ENCODE results near the gene VASP.
"Not testable (repeated sequence)": the region's sequence is repeated elsewhere in the genome, so short reads cannot be mapped to it uniquely, and the experiment has no call there.

Gene VASP

DNA sequence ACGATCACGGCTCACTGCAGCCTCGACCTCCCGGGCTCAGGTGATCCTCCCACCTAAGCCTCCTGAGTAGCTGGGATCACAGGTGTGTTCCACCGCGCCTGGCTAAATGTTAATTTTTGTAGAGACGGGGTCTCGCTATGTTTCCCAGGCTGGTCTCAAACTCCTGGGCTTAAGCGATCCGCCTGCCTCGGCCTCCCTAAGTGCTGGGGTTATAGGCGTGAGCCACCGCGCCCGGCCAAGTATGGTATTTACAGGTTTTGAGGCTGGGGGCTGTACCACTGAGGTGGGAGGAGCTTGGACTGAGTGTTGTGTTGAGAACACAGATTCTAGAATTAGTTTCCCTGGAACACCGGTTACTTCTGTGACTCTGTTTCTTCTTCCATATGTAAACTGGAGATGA is 9.5 kb upstream of the VASP start:
- no peak for DNase-seq (ENCODE audit: low read depth)

DNA sequence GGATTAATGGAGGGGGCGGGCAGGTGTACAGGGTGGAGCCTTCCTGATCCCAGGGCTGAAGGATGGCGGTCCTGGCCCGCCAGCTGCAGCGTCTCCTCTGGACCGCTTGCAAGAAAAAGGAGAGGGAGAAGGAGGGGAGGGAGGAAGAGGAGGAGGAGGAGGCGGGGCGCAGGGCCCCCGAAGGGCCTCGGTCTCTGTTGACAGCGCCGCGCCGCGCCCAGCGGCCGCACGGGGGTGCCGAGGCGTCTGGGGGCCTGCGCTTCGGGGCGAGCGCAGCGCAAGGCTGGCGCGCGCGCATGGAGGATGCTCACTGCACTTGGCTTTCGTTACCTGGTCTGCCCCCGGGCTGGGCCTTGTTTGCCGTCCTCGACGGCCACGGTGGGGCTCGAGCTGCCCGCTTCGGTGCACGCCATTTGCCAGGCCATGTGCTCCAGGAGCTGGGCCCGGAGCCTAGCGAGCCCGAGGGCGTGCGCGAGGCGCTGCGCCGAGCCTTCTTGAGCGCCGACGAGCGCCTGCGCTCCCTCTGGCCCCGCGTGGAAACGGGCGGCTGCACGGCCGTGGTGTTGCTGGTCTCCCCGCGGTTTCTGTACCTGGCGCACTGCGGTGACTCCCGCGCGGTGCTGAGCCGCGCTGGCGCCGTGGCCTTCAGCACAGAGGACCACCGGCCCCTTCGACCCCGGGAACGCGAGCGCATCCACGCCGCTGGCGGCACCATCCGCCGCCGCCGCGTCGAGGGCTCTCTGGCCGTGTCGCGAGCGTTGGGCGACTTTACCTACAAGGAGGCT is 8.7 kb upstream of the VASP start, which contains the start of gene PPM1N:
TSS of gene PPM1N (plus strand) at position 33 of the 785 bp plus-strand sequence. CDS start at position 63, 30 bp downstream.
- DNase-seq (ENCODE audit: low read depth): peak; percentile 53

DNA sequence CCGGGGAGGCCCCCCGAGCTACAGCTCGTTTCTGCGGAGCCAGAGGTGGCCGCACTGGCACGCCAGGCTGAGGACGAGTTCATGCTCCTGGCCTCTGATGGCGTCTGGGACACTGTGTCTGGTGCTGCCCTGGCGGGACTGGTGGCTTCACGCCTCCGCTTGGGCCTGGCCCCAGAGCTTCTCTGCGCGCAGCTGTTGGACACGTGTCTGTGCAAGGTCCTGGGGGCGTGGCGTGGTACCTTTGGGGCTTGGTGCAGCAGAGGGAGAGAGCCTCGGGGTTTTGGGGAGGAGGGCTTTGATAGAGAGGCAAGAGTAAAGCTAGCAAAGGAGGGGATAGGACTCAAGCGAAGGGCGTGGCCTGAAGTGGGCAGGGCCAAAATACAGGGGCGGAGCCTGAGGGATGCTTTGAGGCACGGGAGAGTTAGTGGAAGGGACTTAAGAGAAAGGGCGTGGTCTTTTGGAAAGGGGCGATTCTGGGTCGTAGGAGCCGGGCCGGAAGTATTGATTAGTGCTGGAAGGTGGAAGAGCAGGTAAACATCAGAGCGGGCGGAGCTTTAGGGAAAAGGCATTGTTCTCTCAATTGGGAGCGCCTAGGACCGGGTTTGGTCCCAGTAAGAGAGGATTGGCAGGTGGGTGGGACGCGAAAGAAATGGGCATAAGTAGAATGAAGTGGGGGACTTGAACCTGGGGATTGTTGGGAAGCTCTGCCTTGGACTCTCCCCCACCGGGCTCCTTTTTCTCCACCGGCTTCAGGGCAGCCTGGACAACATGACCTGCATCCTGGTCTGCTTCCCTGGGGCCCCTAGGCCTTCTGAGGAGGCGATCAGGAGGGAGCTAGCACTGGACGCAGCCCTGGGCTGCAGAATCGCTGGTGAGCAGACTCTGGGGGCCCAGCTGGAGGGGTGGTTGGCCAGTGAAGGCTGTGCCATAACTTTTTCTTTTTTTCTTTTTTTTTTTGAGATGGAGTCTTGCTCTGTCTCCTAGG is 7.8 kb upstream of the VASP start:
- DNase-seq (ENCODE audit: low read depth): peak; percentile 42

DNA sequence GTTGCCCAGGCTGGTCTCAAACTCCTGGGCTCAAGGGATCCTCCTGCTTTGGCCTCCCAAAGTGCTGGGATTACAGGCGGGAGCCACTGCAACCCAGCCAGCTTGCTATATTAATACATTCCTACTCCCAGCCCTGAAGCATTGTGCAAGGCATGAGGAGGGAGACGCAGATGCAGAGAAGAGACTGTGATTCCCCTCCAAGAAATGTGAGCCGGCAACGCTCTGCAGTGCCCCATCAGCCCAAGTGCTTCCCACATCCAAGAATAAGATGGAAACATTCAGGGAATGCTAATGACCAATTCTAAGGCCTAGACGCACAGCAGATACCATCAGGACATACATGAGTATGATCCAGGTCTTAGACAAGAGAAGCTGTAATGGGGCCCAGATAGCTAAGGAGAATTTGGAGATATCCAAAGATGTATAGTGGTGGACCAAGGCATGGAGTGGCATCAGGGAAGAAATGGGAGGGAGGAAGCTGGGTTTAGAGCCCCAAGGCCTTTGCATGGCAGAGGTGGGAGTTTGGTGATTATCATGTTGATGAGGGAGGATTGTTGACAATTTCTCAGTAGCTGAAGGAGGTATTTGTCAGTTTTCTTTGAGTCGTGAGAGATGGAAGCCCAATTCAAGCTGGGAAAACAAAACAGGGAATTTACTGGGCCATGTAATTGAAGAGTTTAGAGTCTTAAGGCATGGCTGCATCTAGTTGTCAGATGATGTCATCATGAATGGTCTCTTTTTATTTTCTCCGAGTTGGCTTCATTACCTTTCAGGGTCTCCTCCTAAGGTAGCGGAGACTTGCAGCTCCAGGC is 6.2 kb upstream of the VASP start:
- no peak for DNase-seq (ENCODE audit: low read depth)

DNA sequence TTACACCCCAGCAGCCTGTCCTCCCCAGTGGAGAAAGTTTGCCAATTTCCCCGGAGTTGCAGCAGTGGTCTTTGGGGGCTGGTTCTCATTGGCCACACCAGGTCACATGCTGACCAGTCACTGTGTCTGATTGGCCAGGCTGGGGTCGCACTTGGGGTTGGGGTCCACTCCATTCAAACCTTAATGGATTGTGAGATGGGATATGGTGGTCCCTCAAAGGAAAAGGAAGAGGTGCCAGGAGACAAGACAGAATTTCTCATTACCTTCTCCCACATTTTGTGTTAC is 5.6 kb upstream of the VASP start:
- no peak for DNase-seq (ENCODE audit: low read depth)

DNA sequence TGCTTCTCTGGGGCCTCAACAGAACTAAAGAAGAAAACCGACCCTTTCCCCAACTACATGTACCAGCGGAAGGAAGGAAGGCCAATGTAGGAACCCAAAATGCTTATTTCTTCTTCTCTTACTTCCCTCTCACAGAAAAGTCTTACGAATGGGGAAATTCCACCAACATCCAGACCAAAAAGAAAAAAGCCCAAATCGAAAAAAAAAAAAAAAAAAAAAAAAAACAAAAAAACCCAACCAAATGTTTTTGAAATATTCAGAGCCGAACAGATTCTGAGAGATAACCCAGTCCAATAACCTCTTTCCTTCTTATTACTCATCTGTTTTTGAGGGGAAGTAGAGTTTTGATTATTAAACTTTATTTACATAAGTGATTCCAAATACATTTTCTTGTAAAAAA is 5.2 kb upstream of the VASP start:
- no peak for DNase-seq (ENCODE audit: low read depth)

DNA sequence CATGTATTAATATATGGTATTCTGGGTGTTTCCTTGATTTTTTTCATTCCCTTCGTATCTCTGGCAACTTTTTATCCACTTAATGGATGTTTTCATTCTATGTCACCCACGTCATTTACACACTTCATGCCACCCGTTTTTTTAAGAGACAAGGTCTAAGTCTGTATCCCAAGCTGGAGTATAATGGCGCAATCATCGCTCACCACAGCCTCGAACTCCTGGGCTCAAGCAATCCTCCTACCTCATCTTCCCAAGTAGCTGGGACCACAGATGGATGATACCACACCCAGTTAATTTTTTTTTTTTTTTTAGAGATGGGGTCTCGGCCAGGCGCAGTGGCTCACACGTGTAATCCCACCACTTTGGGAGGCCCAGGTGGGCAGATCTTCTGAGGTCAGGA is 3.4 kb upstream of the VASP start:
- DNase-seq (ENCODE audit: low read depth): no peak

DNA sequence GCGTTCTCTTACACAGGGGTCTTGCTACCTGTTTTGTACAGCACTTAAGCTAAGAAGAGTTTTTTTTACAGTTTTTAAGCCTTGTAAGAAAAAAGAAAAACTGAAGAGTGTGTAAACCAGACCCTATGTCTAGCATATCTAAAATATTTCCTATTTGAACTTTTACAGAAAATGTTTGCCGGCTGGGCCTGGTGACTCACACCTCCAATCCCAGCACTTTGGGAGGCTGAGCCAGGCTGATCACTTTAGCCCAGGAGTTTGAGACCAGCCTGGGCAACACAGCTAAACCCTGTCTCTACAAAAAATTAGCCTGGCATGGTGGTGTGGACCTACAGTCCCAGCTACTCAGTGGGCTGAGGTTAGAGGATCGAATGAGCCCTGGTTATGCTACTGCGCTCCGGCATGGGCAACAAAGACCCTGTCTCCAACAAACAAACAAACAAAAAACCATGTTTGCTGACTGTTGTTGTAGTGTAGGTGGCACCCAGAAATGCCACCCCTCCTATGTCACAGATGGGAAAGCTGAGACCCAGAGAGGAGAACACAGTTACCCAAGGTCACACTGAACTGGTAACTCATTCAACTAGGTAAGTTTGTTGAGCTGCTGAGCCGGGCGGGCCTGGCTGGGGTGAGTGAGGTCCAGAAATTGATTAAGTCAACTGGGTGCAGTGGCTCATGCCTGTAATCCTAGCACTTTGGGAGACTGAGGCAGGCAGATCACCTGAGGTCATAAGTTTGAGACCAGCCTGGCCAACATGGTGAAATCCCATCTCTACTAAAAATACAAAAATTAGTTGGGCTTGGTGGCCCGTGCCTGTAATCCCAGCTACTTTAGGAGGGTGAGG is 1.9 kb upstream of the VASP start:
- DNase-seq (ENCODE audit: low read depth): peak; percentile 59

DNA sequence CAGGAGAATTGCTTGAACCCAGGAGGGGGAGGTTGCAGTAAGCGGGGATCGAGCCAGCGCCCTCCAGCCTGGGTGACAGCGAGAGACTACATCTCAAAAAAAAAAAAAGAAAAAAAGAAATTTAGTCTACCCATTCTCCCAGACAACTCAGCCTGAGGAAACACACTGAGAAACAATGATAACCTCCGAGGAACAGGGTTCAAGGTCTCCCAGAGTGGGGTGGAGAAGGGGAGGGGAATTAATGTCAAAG is 1.4 kb upstream of the VASP start:
- no peak for DNase-seq (ENCODE audit: low read depth)

DNA sequence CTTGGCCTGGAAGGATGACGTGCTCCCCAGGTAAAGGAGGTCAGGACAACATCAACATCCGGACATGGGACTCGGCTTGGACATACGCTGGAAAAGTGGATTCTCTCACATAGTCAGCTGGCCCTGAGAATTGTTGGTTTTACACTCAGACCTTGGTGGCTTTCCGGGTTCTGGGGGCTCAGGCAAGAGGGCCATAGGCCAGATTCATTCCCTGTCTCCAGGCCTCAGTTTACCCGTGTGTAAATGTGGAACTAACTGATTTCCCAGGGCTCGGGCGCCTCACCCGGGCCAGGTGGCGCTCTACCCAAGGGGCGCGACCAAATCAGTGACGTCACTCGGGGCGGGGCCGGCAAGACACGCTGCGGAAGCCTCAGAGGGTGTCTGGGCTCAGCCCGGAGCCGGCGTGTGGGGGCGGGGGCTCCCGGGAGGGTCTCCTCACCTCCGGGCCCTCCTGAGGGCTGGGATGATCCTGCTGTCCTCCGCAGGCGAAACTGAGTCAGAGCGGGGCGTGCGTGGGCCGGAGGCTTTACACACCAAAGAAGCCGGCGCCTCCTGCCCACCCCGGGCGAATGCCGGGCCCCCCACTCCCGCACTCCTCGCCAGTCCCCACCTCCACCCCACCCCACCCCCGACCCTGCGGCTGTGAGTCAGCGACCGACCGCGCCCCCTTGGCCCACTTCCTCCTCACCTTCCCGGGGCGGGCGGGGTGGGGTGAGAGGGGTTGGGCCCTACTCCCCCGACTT is 862 bp upstream of the VASP start:
- DNase-seq (ENCODE audit: low read depth): peak; percentile 94

DNA sequence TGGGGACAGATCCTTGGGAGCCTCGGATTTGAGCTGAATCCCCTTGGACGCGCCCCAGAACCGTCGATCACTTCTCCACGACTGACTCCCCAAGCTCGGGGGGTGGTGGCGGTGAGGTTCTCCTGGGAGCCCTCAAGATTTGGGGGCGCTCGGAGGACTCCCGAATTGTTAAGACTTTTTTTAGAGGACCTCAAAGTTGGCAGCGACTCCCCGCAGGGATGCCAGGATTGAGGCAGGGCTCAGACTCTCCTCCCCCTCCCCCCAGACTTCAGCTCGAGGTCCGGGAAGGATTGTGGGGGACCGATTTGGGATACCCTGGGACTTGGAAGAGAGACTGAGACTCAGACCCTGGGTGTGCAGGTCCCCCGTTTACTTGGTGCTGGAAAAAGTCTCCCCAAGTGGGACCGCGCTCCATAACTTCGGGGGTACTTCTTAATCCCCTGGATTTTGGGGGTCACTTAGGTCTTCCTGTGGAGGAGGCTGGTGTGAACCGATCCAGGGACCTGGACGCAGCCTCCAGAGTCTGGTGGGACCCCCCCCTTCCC is 665 bp downstream of the VASP start:
- no peak for DNase-seq (ENCODE audit: low read depth)

DNA sequence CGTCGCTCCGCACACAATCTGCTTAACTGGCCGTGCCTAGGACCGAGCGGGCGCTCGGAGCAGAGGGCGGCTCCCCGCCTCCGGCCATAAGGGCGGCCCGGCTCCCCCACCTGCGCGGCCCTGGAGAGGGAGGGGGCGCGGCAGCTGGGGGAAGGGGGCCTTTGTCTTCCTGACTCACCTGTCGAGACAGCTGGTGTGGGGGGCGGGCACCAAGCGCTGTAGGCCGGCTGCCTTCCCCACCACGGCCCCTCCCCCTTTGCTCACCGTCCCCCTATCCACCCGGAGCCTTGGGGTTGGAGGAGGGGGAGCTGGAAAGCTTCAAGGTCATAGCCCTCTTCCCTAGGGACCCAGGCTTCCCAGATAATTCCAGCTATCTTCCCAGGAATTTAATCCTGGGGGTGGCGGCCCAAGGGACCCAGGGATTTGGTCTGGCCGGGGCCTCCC is 1.2 kb downstream of the VASP start:
- no peak for DNase-seq (ENCODE audit: low read depth)

DNA sequence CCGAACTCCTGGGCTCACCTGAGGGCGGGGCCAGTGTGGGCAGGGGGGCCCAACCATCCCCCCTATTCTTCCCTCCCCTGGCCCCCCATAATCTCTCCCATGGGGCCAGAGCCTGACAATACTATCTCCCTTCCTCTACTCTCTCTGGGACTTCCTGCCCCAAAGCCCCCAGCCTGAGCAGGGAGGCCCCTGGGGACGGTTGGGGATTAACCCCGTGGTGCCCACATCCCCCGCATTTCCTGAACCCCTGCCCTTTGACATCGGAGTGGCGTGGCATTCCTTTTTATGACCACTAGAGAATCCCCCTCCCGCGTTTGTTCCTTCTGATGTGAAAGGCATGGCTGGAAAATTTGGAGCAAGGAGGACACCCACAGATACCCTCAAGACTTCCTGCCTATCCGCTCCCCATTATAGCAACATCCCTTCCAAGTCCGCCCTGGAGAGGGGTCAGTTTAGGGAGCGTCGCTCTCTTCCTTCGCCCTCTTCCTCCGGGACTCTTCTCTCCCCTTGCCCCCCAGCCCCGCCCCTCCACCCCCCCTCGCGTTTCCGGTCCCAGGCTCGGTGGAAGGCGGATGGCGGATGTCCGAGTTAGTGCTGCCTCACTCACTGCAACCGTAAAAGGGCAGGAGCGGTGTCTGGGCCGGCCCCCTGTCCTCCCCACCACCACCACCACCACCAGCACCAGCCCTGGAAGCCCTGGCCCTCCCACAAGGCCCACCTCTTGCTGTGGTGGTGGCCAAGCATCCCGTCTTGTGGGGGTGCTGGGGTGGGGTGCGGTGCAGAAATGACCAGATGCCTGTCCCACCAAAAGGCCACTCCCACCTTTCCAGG is 1.8 kb downstream of the VASP start:
- DNase-seq (ENCODE audit: low read depth): peak; percentile 77

DNA sequence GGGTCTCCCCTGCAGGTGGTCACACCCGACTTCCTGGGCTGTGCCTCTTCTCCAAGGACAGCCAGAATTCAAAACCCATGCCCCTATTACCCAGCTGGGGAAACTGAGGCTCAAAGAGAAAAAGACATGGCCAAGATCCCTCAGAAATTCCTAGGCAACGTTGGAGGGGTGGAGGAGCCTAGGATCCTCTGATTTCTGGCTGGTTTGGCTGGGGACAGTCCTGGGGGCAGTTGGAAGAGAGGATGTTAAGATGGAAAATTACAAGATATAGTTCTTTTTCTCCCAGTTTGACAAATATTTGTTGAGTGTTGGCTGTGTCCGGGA is 2.4 kb downstream of the VASP start:
- no peak for DNase-seq (ENCODE audit: low read depth)

DNA sequence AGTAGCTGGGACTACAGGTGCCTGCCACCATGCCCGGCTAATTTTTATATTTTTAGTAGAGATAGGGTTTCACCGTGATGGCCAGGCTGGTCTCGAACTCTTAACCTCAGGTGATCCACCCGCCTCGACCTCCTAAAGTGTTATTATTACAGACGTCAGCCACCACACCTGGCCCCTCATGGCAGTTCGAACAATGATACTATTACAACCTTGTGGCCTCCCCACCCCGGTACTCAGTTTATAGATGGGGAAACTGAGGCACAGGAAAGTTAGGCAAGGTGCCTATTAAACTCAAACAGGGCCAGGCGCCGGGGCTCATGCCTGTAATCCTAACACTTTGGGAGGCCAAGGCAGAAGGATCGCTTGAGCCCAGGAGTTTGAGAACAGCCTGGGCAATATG is 3.1 kb downstream of the VASP start:
- not testable (repeated sequence) for DNase-seq (ENCODE audit: low read depth)

DNA sequence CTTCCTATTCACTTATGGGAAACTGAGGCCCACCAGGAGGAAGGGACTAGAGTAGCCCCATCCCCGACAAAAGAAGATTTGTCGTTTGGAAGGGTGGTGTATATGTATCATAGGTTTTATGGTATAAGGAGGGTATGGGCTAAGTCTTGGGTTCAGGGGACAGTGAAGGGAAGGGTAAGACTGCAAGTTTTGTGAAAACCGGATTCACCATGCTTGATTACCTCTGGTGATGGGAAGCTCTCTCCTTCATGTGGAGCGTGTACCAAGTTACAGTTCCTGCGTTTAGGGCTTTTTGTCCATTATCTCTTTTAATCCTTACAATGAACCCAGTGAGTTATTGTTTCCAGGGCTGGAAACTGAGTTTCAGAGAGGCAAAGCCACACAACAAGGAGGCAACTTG is 3.8 kb downstream of the VASP start:
- DNase-seq (ENCODE audit: low read depth): no peak

DNA sequence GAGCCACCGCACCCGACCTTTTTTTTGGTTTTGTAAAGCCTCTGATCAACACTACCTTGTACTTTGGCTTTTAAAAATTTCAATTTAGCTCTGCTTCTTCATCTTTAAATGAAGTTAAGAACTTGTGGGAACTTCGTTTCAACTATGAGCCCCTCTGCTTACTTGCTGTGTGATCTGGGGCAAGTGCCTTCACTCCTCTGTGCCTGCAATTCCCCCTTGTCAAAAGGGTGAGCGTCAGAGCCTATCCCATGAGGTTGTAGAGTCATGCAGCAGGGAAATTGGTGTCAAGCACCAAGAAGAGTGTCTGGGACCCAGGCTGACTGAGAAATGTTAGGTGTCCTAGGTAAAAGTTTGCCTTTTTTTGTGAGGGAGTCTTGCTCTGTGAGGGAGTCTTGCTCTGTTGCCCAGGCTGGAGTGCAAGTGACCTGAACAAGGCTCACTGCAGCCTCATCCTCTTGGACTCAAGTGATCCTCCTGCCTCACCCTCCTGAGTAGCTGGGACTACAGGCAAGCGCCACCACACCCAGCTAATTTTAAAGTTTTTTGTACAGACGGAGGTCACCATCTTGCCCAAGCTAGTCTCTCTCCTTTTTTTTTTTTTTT is 5.7 kb downstream of the VASP start:
- DNase-seq (ENCODE audit: low read depth): no peak

DNA sequence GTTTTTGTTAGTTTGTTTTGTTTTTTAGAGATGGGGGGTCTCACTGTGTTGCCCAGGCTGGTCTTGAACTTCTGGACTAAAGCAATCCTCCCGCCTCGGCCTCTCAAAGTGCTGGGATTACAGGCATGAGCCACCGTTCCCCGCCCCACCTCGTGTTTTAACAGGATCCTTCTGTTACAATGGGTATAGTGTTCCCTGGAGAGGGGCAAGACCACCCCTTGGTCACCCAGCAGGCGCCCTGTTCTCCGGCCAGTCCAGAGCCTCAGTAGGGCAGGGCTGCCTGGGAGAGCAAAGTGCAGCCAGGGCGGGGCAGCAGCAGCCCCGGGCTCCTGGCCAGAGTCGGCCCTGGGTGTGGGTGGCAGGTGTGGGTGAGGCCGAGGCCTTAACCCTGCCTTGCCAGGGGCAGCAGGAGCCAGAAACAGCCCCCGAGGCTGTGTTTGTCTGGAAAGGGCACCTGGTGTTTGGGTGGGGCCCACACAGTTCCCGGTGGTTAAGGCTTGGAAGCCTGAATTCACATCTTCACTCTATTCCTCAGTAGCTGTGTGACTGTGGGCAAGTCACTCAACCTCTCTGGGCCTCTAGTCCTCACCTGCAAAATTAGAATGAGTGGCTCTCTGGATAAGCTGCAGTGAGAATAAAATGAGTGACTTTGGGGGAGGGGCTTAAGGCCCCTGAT is 7.2 kb downstream of the VASP start:
- no peak for DNase-seq (ENCODE audit: low read depth)

DNA sequence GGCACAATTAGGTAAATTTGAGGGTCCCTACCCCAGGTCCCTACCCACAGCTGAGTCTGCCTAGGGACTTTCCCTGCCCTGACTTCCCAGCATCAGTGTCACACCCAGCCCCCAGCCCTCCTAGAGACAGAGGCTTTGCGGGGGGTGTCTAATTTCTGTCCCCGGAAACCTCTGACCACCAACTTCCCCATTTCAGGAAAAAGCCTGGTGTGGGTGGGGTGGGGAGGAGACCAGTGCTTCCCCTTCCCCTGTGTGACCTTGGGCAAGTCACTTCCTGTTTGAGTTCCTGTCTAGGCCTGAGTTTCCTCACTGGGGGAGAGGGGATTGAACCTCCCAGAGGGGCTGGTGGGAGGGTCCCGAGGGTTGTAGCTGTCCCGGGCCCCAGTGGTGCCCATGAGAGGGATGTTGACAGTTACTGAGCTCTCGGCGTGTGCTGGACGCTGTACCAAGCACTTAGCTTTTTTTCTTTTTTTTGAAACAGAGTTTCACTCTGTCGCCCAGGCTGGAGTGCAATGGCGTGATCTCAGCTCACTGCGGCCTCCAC is 7.9 kb downstream of the VASP start:
- DNase-seq (ENCODE audit: low read depth): no peak
